ENCODE results near the gene ERICH2.

Gene ERICH2

DNA sequence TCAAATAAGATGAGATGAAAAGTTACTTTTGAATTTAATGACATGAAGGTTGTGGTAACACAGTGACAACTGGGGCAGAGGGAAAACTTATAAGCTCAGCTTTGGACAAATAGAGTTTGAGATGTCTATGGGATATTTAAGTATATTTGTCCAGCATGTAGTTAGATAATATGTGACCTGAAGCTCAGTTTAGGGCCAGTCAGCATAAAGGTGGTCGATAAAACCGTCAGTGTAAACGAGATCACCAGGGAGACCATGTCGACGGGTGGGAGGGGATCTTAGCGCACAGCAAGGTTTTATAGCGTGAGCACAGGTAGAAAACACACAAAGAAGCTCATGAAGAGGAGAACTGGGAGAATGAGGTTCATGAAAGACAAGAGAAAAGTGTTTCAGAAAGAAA, 7.4 kb upstream of the ERICH2 start:
- TF ChIP-seq TAF1 (IDR thresholded peaks at IDR 0.05; ENCODE audit: low read depth) (no peak), REST (IDR thresholded peaks at IDR 0.05; ENCODE audit: low read depth) (no peak), YY1 (IDR thresholded peaks at IDR 0.05; ENCODE audit: low read depth) (no peak), CREB1 (IDR thresholded peaks at IDR 0.05; ENCODE audit: low read depth) (no peak), FOXM1 (IDR thresholded peaks at IDR 0.05; ENCODE audit: borderline replicate concordance, low read depth) (no peak), TCF12 (IDR thresholded peaks at IDR 0.05; ENCODE audit: low read depth) (no peak), EP300 (IDR thresholded peaks at IDR 0.05; ENCODE audit: borderline replicate concordance) (no peak), NFIC (IDR thresholded peaks at IDR 0.05) (no peak), CEBPB (IDR thresholded peaks at IDR 0.05) (no peak), EGR1 (IDR thresholded peaks at IDR 0.05) (no peak), TEAD4 (IDR thresholded peaks at IDR 0.05) (no peak), ZBTB7A (IDR thresholded peaks at IDR 0.05; ENCODE audit: low read depth) (no peak)
- TF ChIP-seq, protein P1, sequence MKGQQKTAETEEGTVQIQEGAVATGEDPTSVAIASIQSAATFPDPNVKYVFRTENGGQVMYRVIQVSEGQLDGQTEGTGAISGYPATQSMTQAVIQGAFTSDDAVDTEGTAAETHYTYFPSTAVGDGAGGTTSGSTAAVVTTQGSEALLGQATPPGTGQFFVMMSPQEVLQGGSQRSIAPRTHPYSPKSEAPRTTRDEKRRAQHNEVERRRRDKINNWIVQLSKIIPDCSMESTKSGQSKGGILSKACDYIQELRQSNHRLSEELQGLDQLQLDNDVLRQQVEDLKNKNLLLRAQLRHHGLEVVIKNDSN (IDR thresholded peaks at IDR 0.05) = no peak
- TF ChIP-seq, protein P2, sequence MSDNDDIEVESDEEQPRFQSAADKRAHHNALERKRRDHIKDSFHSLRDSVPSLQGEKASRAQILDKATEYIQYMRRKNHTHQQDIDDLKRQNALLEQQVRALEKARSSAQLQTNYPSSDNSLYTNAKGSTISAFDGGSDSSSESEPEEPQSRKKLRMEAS (IDR thresholded peaks at IDR 0.05) = no peak

GRCh38 chr2:170763232-170763631, 6.9 kb upstream of the ERICH2 start:
- no peak for TF ChIP-seq TEAD4 (IDR thresholded peaks at IDR 0.05)
- TF ChIP-seq, protein P1 (IDR thresholded peaks at IDR 0.05) = no peak
- no peak for TF ChIP-seq EP300 (IDR thresholded peaks at IDR 0.05; ENCODE audit: borderline replicate concordance)
- TF ChIP-seq CEBPB (IDR thresholded peaks at IDR 0.05) = no peak
- TF ChIP-seq RAD21 (IDR thresholded peaks at IDR 0.05; ENCODE audit: low read depth) = no peak
- TF ChIP-seq ZBTB7A (IDR thresholded peaks at IDR 0.05; ENCODE audit: low read depth) = no peak
- no peak for TF ChIP-seq FOXM1 (IDR thresholded peaks at IDR 0.05; ENCODE audit: borderline replicate concordance, low read depth)
- TF ChIP-seq EGR1 (IDR thresholded peaks at IDR 0.05) = no peak
- TF ChIP-seq, protein P2 (IDR thresholded peaks at IDR 0.05) = no peak
- no peak for TF ChIP-seq REST (IDR thresholded peaks at IDR 0.05; ENCODE audit: low read depth)
- TF ChIP-seq CREB1 (IDR thresholded peaks at IDR 0.05; ENCODE audit: low read depth) = no peak
- TF ChIP-seq TAF1 (IDR thresholded peaks at IDR 0.05; ENCODE audit: low read depth) = no peak

DNA sequence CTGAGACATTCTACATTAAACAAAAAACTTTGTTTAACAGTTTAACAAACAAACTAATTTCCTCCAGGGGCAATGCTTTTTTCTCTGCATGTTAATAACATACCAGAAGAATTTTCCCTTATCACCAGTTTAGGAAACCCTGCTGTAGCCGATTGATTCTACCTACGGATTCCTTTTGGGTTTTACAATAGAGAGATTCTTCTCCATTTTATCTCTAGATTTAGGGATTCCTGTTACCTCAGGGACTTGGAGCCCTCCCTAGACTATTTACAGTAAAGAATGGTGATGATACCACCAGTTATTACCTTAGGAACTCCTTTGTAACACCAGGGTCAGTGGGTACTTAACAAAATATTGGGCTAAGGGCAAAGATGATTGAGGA, 5.3 kb upstream of the ERICH2 start:
- no peak for TF ChIP-seq TEAD4 (IDR thresholded peaks at IDR 0.05)
- TF ChIP-seq YY1 (IDR thresholded peaks at IDR 0.05; ENCODE audit: low read depth) = no peak
- TF ChIP-seq ZBTB7A (IDR thresholded peaks at IDR 0.05; ENCODE audit: low read depth) = no peak
- TF ChIP-seq CREB1 (IDR thresholded peaks at IDR 0.05; ENCODE audit: low read depth) = no peak
- TF ChIP-seq NFIC (IDR thresholded peaks at IDR 0.05) = no peak
- no peak for TF ChIP-seq FOXM1 (IDR thresholded peaks at IDR 0.05; ENCODE audit: borderline replicate concordance, low read depth)
- no peak for TF ChIP-seq CEBPB (IDR thresholded peaks at IDR 0.05)
- TF ChIP-seq EGR1 (IDR thresholded peaks at IDR 0.05) = no peak
- no peak for TF ChIP-seq TCF12 (IDR thresholded peaks at IDR 0.05; ENCODE audit: low read depth)
- no peak for TF ChIP-seq TAF1 (IDR thresholded peaks at IDR 0.05; ENCODE audit: low read depth)

GRCh38 chr2:170766693-170767092, 3.5 kb upstream of the ERICH2 start:
- TF ChIP-seq EGR1 (IDR thresholded peaks at IDR 0.05) (no peak), FOXM1 (IDR thresholded peaks at IDR 0.05; ENCODE audit: borderline replicate concordance, low read depth) (no peak), TAF1 (IDR thresholded peaks at IDR 0.05; ENCODE audit: low read depth) (no peak), TEAD4 (IDR thresholded peaks at IDR 0.05) (no peak), CREB1 (IDR thresholded peaks at IDR 0.05; ENCODE audit: low read depth) (no peak), NFIC (IDR thresholded peaks at IDR 0.05) (no peak), YY1 (IDR thresholded peaks at IDR 0.05; ENCODE audit: low read depth) (no peak), RAD21 (IDR thresholded peaks at IDR 0.05; ENCODE audit: low read depth) (no peak), TCF12 (IDR thresholded peaks at IDR 0.05; ENCODE audit: low read depth) (no peak), EP300 (IDR thresholded peaks at IDR 0.05; ENCODE audit: borderline replicate concordance) (no peak), REST (IDR thresholded peaks at IDR 0.05; ENCODE audit: low read depth) (no peak)
- TF ChIP-seq, protein P2 (IDR thresholded peaks at IDR 0.05) = no peak
- TF ChIP-seq, protein P1 (IDR thresholded peaks at IDR 0.05) = no peak
